HG03025 (cell line): Measurements from ENCODE around the gene TMPRSS6.
"Not testable (repeated sequence)": the region's sequence is repeated elsewhere in the genome, so short reads cannot be mapped to it uniquely, and the experiment has no call there.

Experiments
- ATAC-seq: cut with Tn5 transposase; IDR thresholded peaks from one replicate; pipeline ENCODE4 v1.9.1; 2021; ENCODE audit warnings: mild to moderate bottlenecking, moderate library complexity; ENCODE audit not compliant: unreplicated experiment, low FRiP score

The TMPRSS6 gene

DNA sequence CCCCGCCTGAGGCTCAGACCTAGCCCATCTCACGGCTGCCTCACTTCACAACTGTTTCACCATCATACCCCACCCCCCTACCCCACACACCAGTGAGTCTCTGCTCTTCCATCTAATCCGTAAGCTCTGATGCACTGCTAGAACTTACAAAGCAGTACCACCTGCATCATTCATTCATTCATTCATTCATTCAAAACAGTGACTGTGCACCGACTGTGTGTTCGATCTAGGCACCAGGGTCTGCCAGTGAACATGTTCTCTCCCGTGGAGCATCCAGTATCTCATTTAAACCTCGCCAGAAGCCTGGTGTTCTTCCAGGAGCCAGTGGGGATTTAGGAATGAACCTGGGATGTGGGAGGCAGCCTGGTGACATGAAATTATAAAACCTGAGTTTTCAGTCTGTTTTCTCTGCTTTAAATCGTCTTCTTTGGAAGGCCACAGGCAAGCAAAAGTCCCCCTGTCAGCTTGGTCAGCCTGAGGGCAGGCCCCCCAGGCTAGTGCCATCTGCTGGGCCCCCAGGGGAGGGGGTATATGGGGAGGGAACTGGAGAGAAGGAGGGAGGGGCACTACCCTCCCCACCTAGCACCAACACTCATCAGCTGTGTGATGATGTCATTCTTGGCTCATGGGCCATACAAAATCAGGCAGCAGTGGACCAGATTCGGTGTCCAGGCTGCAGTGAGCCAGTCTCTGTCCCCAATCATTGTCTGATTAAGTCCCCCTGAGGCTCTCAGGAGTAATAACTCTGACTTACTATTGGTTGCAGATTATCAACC, 18.4 kb downstream of the TMPRSS6 start:
- ATAC-seq = no peak

DNA sequence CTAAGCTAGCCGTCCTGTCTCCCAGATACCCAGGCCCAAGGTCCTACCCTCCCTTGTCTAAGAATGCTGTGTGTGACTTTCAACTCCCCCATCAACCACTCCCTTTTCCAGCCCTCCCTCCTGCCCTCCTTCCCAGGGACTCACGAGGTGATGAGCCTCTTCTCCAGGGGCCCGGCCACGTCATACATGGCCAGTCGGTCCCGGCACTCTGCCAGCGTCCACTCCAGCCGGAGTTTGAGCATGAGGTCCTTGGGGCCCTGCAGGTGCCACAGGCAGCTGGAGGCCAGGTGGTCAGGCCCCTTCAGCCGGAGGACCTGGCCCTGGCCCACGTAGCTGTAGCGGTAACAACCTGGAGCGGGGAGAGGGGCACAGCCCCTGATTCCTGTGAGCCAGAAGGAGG, 20.1 kb downstream of the TMPRSS6 start:
- no peak for ATAC-seq

DNA sequence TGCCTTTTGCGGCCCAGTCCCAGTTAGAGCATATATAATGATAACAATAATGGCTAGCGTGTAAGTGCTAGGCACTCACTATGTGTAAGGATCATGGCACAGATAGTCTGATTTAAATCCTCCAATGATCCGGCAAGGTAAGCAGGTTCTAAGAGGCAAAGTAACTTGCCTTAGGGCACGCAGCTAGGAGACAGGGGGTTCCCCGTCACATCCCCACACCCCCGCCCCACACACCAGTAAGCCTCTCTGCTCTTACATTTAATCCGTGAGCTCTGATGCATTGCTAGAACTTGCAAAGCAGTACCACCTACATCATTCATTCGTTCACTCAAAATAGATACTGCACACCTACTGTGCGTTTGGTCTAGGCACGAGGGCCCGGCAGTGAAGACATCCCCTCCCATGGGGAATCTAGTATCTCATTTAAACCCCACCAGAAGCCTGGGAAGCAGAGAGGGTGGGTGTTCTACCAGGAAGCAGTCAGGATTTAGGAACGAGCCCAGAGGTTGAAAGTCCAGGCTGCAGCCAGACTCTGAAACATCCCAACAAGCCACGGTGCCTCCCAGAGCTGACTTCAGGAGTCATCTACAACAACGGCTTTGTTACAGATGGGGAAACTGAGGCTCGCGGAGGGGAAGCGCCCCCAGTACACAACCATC, 20.6 kb downstream of the TMPRSS6 start:
- ATAC-seq = no peak

DNA sequence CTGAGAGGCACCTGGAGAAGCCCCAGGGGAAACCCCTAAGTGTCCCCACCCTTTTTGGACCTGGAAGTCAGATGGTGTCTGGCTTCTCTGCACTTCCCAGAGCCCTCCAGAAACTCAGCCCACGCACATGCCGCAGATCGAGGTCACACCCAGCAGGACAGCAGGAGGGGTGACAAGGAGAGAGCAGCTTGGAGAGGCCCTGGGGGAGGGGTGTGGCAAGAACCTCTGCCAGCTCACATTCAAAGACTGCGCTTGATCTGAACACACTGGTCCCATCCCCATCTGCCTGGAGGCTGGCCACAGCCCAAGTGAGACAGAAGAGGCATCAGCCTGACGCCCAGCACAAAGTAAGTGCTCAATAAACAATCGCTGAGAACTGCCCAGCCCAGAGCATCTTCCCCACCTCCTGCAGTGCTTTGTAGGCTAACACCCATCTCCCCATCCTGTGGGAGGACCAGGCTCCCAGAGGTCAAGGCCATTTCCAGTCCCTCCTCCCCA, 21.4 kb downstream of the TMPRSS6 start:
- no peak for ATAC-seq

DNA sequence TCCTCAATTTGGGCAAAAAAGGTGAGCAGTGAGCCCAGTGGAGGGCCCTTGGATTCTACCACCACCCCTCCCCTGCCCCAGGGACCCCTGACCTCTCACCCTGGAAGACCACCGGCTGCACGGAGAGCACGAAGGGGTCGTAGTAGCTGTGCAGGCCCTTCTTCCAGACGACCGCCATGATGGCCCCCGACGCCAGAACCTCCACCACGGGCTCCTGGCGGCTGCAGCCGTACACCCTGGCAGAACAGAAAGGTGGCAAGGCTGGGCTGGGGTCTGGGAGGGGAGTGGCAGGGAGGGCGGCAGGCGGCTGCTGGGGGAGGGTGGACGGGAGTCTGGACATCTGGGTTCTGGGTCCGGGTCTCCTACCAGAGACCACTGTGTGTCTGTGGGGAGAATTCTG, 23.3 kb downstream of the TMPRSS6 start:
- ATAC-seq = no peak

DNA sequence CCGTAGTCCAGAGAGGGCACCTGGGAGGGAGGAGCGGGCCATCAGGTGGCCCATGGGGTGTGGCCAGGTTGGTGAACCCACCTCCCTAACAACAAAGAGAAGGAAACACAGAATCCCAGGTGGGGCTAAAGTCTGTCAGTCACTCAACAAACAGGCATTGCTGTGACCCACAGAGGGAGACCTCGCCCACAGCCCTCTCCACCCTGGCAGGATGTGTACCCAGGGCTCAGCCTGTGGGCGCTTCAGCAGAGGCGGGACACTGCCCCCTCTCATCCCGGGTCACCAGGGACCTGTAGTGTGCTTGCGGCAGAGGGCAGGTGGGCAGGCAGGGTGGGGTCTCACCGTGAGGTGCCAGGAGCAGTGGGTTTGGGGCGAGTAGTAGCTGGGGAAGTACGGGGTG, 25.1 kb downstream of the TMPRSS6 start:
- ATAC-seq = no peak

DNA sequence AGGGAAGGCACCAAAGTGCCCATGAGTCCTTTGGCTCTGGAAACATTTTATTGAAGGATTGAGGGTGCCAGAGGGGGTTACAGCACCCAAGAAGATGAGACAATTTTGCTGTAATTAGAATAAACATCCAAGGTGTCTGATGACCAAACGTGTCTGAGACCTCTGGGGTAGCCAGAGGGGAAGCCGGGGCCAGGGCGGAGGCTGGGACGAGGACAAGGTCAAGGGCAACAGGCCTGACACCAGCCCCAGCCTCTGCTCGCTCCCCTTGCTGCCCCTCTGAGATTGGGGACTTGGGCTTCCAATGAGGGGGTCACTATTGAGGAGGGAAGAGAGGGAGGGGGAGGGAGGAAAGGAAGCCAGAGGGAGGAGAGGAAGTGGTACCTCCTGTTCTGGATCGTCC, 25.6 kb downstream of the TMPRSS6 start:
- no peak for ATAC-seq

DNA sequence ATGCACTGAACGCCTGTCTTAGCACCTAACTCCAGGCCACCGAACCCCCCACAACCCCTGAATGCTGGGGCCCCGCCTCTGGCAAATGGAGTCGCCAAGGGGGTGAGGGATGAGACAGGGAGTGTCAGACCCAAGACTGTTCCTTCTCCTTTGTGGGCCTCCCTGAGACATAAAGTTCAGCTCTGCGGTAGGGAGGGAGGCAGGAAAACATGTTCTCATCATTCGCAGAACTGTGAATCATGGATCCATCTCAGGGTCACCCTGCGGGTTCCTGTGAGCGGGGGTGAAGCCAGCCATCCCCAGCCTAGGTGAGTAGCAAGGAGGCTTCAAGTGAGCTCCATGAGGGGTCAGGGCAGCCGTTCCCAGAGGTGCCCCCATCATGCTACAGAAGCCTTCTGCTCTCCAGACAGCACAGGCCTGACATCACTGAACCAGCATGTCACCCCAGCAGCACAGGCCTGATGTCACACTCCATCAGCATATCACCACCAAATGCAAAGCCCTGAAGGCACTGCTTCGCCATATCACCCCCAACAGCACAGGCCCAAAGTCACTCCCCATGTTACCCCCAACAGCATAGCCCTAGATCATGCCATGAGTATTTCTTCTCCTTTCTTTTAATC, 27.2 kb downstream of the TMPRSS6 start:
- no peak for ATAC-seq

DNA sequence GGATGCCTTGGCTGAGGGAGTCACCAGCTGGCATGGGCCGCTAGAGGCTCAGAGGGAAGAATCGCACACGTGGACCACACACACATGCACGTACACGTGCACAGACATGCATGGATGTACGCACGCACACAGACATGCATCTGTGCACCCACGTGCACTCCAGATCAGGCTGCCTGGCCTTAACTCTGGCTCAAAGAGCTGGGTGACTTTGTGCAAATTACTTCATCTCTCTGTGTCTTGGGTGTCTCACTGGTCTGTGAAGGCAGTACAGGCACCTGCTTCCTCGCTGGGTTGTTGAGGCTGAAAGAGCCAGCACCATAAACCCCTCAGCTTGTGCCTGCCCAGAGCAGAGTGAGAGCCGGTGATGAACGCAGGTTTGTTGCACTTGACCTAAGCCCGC, 28.7 kb downstream of the TMPRSS6 start:
- no peak for ATAC-seq

DNA sequence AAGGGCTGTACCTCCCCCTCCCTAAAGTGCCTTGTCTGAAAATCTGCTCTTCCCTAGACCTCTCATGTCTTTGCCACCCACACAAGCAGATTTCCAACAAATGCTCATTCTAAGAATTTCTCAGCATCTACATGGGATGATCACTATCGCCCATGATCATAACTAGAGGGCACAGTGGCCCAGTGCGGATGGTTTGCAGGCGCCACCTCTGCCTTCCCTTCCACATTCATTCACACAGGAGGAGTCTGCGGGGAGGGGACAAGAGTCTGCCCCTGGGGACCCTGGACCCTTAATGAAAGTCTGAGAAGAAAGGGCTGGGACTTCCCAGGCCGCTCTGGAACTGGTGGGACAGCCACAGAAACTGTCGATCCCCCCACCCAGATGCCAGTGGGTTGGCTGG, 29.1 kb downstream of the TMPRSS6 start:
- no peak for ATAC-seq

DNA sequence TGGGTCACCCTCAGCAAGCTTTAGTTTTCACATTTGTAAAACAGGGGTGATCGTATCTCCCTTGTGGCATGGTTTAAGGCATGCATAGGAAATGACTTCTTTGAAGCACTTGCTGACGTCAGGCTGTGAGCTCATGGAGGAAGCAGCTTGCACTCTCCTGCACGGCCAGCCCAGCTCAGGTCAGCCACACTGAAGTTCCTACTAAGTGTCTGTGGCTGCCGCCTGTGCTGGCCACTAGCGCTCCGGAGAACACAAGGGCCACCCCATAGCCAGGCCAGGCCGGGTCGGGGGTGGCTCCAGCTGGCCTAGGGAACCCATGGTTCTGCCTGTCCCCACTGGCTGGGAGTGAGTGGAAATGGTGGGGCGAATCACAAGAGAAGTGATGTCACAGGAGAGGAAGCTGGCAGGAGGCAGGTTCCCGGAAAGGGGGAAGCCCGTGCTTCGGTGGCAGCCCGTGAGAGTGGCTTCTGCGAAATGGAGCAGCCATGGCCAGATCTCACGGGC, 29.8 kb downstream of the TMPRSS6 start:
- no peak for ATAC-seq

DNA sequence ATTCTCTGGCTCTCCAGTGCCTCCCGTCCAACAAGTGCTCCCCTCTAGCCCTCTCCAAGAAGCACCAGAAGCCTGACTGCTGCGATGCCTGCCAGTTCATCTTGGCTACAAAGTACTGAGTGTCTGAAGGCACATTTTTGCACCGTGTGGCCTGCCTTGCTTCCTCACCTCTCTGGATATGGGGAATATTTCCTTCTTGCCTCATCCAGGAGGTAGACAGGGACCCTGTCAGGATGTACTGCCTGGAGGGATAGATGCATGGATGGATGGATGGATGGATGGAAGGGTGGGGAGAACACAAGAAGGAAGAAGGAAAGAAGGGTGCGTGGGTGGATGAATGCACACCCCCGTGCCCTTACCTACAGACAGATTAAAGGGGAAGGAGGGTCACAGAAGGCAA, 30.4 kb downstream of the TMPRSS6 start:
- ATAC-seq = no peak

DNA sequence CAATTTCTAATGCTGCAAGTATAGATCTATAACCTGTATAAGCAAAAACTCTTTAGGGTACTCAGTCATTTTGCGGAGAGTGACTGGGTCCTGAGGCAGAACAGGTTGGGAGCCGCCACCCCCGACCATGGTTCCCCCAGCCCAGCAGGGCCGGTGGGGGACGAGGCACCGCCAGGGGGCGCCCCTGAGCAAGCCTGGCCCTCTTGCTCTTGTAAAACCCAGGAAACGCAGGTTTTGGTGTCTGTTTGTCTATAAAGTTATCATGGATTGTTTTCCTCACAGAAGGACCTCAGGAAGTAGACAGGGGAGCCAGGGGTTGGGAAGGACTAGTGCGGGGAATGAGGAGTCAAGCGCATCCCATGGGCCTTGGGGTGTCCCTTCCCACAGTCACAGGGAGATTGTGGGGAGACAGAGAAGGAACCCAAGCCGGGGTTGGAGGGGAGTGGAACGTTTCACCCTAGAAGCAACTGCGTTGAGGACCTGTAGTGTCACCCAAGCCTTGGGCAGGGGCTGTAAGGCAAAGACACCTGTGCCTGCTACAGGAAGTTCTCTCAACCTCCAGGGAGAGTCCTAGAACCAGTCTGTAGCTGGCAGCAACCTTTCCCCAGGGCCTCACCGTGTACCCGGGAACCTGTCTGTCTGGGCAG, 31.6 kb downstream of the TMPRSS6 start:
- ATAC-seq = no peak

DNA sequence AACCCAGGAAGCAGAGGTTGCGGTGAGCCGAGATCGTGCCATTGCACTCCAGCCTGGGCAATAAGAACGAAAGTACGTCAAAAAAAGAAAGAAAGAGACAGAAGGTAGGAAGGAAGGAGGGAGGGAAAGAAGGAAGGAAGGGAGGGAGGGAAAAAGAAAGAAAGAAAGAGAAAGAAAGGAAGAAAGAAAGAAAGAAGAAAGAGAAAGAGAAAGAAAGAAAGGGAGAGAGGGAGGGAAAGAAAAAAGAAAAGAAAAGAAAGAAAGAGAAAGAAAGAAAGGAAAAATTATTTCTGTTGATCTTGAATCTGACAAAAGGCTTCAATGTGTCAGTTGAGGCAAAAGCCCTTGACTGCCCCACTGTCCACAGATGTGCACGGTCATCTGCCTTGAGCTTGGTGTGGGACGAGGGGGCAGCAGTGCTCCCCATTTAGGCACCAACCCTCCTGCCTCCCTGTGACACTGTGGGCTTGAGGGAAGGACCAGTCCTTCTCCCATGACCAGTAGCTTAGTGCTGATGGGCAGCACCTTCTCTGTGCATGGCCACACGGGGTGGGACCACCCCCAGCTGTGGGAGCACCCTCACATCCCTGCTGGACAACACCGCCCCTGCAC, 33.6 kb downstream of the TMPRSS6 start:
- ATAC-seq = no peak

DNA sequence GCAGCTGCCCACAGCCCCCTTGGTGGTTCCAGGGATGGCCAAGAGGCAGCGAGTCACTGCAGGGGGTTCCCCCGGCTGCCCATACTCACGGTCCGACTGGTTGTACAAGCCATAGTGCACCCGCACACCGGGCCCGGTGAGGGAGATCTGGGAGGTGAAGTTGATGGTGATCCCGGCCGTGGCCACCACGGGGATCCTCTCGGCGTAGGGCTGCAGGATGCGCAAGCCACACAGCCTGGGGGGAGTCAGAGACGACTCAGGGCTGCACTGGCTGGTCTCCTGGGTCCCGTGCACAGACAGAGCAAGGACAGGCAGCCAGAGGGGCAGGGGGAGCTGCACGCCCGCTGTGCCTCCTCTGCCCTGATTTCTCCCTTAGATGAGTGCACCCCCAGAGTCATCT, 34.5 kb downstream of the TMPRSS6 start:
- ATAC-seq = no peak

DNA sequence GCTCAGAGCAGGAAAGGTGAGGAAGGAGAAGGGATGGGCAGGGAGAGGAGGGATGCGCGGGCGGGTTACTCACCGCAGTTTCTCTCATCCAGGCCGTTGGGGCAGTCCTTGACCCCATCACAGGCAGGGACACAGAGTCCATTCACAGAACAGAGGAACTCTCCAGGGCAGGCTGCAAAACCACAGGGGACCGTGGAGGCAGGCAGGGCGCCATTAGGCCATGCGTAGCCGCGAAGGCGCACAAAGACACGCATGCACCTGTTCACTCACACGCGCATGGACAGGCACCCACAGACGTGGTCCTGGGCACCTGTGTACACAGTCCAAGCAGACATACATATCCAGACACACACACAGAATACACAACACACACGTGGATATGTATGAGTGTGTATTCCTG, 35.0 kb downstream of the TMPRSS6 start:
- no peak for ATAC-seq

DNA sequence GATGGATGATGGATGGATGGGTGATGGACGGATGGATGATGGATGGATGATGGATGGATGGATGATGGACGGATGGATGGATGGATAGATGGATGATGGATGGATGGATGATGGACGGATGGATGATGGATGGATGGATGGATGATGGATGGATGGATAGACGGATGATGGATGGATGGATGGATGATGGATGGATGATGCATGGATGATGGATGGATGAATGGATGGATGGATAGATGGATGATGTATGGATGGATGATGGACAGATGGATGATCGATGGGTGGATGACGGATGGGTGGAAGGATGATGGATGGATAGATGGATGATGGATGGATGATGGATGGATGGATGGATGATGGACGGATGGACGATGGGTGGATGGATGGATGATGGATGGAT, 36.8 kb downstream of the TMPRSS6 start:
- no peak for ATAC-seq

DNA sequence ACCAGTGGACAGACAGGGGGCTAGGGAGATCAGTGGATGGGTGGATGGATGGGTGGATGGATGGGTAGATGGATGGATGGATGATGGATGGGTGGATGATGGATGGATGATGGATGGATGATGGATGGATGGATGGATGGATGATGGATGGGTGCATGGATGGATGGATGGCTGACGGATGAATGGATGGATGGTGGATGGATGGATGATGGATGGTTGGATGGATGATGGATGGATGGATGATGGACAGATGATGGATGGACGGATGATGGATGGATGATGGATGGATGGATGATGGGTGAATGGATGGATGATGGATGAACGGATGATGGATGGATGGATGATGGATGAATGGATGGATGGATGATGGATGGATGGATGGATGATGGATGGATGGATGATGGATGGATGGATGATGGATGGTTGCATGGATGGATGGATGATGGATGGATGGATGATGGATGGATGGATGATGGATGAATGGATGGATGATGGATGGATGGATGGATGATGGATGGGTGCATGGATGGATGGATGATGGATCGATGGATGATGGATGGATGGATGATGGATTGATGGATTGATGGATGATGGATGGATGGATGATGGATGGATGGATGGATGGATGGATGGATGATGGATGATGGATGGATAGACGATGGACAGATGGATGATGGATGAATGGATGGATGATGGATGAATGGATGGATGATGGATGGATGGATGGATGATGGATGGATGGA, 37.5 kb downstream of the TMPRSS6 start:
- ATAC-seq = not testable (repeated sequence)

DNA sequence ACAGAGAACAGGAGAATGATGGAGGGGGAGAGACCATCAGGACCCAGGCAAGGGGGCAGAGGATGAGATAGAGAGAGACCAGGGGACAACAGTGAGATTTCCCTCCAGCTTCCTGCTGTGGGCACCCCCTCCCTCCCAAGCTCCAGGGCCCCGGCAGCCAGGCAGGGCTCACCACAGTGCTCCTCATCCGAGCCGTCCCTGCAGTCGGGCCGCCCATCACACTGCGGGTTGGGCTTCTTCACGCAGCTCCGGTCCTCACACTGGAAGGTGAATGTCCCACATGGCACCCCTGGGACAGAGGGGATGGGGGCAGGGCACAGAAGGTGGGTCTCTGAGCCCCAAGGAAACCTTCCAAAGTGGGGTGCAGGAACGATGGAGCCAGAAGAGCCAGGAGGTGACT, 38.8 kb downstream of the TMPRSS6 start:
- no peak for ATAC-seq

DNA sequence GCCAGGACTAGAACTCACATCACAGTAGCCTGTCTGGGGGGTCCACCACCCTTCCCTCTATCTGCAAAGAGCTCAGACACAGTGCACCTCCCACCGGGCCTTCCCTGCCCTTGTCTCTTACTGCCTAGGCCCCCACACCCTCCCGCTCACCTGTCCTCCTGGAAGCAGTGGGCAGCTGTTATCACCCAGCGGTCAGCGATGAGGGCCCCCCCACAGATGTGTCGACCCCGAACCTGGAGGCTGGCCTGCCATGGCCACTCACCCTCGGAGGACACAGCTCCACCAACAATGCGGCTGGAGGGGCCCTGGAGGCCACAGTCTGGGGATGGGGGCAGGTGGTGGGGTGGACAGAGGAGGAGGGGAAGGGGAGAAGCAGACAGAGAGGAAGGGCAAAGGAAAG, 39.2 kb downstream of the TMPRSS6 start:
- ATAC-seq = no peak
